Prostate gland (tissue), 2 donors: ENCODE results near the gene HYLS1. TPM values are rescaled to one million over a fixed set of nuclear protein-coding genes. Genes with fewer than 3 reads are reported as not detected.
A peak's percentile ranks its signal among the peaks of the same experiment; 100 is the strongest.

Experiments used
- DNase-seq: peaks from one replicate; pipeline ENCODE4 v3.0.0-alpha.2; 2019; ENCODE audit warnings: low spot score
- H3K27ac ChIP-seq, 2 donors: fragments of 200-600 bp; sonication (generic); 2 replicates each; pipeline ENCODE4 v1.5.1; 2017 to 2019
- H3K27me3 ChIP-seq: fragments of 200-600 bp; sonication (generic); replicated peaks from 2 replicates; pipeline ENCODE4 v1.5.1; 2019; ENCODE audit not compliant: insufficient read depth
- H3K36me3 ChIP-seq, 2 donors: fragments of 200-600 bp; sonication (generic); 1 replicate in 1 of 2; 2 replicates in 1 of 2; pipeline versions ENCODE4 v1.5.1 to v1.8.1; 2017 to 2019
- H3K4me1 ChIP-seq: fragments of 200-600 bp; sonication (generic); replicated peaks from 2 replicates; pipeline ENCODE4 v1.5.1; 2019
- H3K4me3 ChIP-seq, 2 donors: fragments of 200-600 bp; sonication (generic); 2 replicates each; pipeline ENCODE4 v1.5.1; 2017 to 2019
- H3K9me3 ChIP-seq: fragments of 200-600 bp; sonication (generic); 2 replicates; pipeline ENCODE4 v1.5.1; 2017
- POLR2A ChIP-seq: fragments of 450-650 bp; IDR thresholded peaks from one replicate; pipeline ENCODE4 v1.6.1; 2016; ENCODE audit warnings: antibody characterized with exemption, mild to moderate bottlenecking
- POLR2AphosphoS5 ChIP-seq: sonication (generic); formaldehyde crosslinking; IDR thresholded peaks from one replicate; pipeline ENCODE4 v1.6.1; 2017; ENCODE audit warnings: antibody characterized with exemption
- WGBS: methylation state at CpG from one replicate; pipeline ENCODE4 v1.1.5; 2018; 5-methylcytosine and 5-hydroxymethylcytosine counted together
- intact Hi-C: fragments of 100-400 bp; cut with DNase I; formaldehyde crosslinking; loops from one replicate; pipeline ENCODE4 v1.14.2; 2022
- total RNA-seq, 2 donors: library from RNA; depleted of rRNA; stranded (reverse); fragments of >200 nt; gene quantifications; one replicate each; pipeline ENCODE4 v1.1.0, GENCODE V29; 2016
- TF ChIP-seq, protein P1 (sequence below), 4 experiments: fragments of 200-600 bp in 2 of 4; fragments of 450-650 bp in 2 of 4; sonication (generic) in 2 of 4; IDR thresholded peaks; 1 replicate in 3 of 4; 2 replicates in 1 of 4; pipeline ENCODE4 v1.5.1; 2016 to 2019; ENCODE audit warnings: antibody characterized with exemption in 4 of 4, mild to moderate bottlenecking in 2 of 4, moderate library complexity in 2 of 4

The HYLS1 gene
- total RNA-seq, 2 donors from 2014 or later, result 4.4 to 6.5 TPM

DNA sequence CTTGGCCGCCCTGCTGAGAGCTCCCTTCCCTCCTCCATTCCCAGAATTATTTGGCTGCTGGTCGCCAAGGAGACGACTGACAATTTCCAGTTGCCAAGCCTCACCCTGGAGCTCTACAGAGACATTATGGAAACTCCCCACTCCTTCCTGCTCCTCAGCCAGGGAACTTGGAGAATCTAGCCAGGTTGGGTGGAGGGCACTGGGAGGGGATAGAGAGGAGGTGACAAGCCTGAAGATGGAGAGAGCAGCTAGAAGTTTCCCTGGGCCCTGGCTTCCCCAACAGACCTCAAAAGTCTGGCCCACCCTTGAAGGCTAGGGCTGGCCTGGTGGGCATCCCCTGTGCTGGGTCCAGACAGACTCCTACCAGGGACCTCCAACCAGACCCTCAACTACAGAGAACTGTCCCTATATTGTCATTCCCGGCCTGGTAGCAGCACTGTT is 51.6 kb downstream of the HYLS1 start:
- Histone ChIP-seq H3K4me3 (no peak overlapping the region), H3K27me3 (no peaks in the 10 kb centered on the region), H3K27ac (no peak overlapping the region), H3K4me1 (no peaks in the 10 kb centered on the region), H3K9me3 (no peaks in the 10 kb centered on the region), H3K36me3 (no peaks in the 10 kb centered on the region)
- DNase-seq, result no peak
- intact Hi-C loops, result no loop called here
- TF ChIP-seq, protein P1, sequence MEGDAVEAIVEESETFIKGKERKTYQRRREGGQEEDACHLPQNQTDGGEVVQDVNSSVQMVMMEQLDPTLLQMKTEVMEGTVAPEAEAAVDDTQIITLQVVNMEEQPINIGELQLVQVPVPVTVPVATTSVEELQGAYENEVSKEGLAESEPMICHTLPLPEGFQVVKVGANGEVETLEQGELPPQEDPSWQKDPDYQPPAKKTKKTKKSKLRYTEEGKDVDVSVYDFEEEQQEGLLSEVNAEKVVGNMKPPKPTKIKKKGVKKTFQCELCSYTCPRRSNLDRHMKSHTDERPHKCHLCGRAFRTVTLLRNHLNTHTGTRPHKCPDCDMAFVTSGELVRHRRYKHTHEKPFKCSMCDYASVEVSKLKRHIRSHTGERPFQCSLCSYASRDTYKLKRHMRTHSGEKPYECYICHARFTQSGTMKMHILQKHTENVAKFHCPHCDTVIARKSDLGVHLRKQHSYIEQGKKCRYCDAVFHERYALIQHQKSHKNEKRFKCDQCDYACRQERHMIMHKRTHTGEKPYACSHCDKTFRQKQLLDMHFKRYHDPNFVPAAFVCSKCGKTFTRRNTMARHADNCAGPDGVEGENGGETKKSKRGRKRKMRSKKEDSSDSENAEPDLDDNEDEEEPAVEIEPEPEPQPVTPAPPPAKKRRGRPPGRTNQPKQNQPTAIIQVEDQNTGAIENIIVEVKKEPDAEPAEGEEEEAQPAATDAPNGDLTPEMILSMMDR (IDR thresholded peaks at IDR 0.05), result no peak
- TF ChIP-seq POLR2AphosphoS5 (no peak), POLR2A (no peak)
- 46% methylated on average over 4 of the region's 4 CpGs for WGBS

DNA sequence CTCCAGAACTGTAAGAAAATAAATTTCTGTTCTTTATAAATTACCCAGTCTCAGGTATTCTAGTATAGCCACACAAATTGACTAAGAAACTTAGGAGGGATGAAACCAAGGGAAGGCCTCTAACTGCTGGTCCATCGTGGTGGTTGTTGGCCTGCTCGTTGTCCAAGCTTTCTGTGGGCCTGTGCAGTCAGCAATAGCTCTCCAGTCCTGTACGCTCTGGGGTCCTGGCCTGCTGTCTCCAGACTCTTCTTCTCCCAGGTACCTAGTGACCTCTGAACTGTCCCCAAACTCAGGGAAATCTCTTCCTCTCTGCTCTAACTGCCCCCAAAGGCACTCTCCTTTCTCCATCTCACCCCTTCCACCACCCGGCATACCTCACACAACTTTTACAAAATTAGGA is 52.7 kb downstream of the HYLS1 start:
- intact Hi-C loops, result no loop called here
- TF ChIP-seq, protein P1 (IDR thresholded peaks at IDR 0.05), result no peak
- H3K4me3 ChIP-seq, result no peak overlapping the region
- H3K9me3 ChIP-seq, result no peaks in the 10 kb centered on the region
- no peaks in the 10 kb centered on the region for H3K4me1 ChIP-seq
- H3K27me3 ChIP-seq, result no peaks in the 10 kb centered on the region
- DNase-seq, result no peak
- no peak overlapping the region for H3K27ac ChIP-seq
- WGBS, result 92% methylated on average over 4 of the region's 4 CpGs
- H3K36me3 ChIP-seq, result no peaks in the 10 kb centered on the region

DNA sequence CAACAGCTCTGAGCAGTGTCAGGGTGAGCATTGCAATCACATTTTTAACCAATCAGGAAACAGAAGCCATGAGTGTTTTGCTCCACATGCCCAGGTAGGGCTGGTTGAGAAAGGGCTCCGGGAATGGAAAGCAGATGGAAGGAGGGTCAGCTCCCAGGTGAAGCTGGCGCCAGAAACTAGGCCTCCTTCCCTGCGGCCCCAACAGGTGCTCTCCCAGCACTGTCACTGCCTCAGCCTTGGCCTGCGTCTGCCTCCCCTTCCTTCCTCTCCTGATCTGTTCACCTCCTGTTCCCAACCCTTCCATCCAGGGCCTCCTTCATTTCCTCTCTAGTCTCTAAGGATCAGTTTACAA is 53.8 kb downstream of the HYLS1 start:
- H3K9me3 ChIP-seq, result no peaks in the 10 kb centered on the region
- no peaks in the 10 kb centered on the region for H3K36me3 ChIP-seq
- no peak for DNase-seq
- intact Hi-C loops, result no loop called here
- H3K27ac ChIP-seq, result no peak overlapping the region
- no peaks in the 10 kb centered on the region for H3K4me1 ChIP-seq
- H3K27me3 ChIP-seq, result no peaks in the 10 kb centered on the region
- WGBS, result 92% methylated on average over 4 of the region's 4 CpGs
- no peak overlapping the region for H3K4me3 ChIP-seq
- TF ChIP-seq, protein P1 (IDR thresholded peaks at IDR 0.05), result no peak
- no peak for TF ChIP-seq POLR2A
- TF ChIP-seq POLR2AphosphoS5, result no peak

DNA sequence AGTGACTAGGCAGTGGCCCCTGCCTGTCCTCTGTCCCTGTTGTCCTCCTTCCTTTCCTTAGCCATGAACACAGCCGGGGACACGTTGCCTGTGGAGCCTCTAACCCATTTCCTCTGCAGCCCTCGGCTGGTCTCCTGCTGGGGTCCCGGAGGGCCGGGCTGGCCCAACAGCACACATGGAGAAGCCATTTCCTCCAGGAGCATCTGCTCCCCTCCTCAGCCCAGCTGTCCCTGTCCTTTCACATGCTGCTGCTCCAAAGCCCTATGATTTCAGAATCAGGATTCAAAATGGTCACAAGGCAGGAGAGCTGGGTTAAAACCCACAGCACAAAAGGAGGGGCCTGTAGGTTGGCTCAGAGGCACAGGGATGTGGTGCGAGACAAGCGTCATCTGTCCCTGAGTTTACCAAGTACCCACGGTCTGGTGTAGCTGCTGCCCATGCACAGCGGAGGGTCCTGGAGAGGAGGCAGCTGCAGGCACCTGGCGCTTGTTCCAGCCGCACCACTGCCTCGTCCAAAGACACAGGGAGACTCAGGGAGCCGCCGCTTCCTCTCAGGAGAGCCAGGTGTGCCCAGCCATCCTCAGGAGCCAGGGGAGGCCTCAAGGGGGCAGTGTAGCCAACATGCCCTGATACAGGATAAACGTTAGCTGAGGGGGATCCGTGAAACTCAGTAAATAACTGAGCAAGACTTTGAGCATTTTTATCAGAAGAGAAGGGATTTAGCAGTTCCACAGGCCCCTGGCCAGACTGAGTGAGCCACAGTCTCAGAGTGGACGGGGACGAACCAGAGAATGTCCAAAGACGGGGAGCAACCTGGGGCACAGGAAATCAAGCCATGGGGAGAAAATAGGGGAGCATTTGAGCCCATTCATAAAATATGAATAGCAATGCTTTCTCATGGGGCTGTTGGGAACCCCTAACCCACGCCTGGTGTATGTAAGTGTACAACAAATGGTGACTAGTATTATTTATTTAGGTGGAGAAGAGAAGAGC is 54.4 kb downstream of the HYLS1 start:
- WGBS, result 40% methylated on average over 20 of the region's 20 CpGs
- DNase-seq, result peak; percentile 68

More for the DNA sequence above, 54.4 kb downstream of the HYLS1 start:
- H3K27ac ChIP-seq, result no peak overlapping the region
- H3K27me3 ChIP-seq, result no peaks in the 10 kb centered on the region
- no peak overlapping the region for H3K4me3 ChIP-seq
- H3K4me1 ChIP-seq, result no peaks in the 10 kb centered on the region
- TF ChIP-seq, protein P1 (IDR thresholded peaks at IDR 0.05), result peak in 3 of 4 experiments; percentile 46 to 62 (median 51)
- no peak for TF ChIP-seq POLR2AphosphoS5
- no peaks in the 10 kb centered on the region for H3K36me3 ChIP-seq
- no peaks in the 10 kb centered on the region for H3K9me3 ChIP-seq
- intact Hi-C loops, result no loop called here
